WI38 (cell line): ENCODE measurements around the gene EME1.

Source experiments
- H3K4me3 ChIP-seq: 2 replicates; pipeline ENCODE4 v1.5.1; 2011; ENCODE audit warnings: low read depth, mild to moderate bottlenecking, control low read depth, low read length
- CTCF ChIP-seq: IDR thresholded peaks from 2 replicates; pipeline ENCODE4 v1.5.1; 2012; ENCODE audit warnings: low read depth, mild to moderate bottlenecking, control low read depth, low read length

Gene EME1

DNA sequence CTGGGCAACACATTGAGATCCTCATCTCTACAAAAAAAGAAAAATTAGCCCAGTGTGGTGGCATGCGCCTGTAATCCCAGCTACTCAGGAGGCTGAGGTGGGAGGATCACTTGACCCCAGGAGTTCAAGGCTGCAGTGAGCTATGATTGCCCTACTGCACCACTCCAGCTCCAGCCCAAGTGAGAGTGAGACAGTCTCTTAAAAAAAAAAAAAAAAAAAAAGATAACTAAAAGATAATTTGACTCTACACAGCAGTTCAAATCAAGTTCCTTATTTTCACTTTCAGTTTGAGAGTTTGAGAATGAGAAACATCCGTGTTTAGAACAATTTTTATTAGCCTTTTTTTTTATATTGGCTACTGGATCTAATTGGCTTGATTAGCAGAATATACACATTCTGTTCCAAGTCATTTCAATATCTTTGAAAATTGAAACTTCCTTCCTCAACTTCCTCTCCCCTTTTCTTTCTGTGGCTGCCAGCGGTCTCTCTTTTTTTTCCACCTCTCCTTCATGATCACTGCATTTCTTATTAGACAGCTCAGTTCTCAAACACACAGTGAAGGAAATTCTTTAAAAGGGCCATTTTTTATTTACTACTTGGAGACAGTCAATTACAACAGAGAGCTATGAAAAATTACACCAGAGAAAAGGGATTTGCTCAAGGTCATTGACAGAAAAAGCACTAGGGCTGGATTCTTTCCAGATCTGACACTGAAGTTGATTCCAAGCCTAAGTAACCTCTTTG is 48.5 kb downstream of the EME1 start:
- no peak overlapping the region for H3K4me3 ChIP-seq
- no peak for TF ChIP-seq CTCF

GRCh38 chr17:50422738-50423137 is 49.7 kb downstream of the EME1 start:
- no peak for TF ChIP-seq CTCF
- no peak overlapping the region for H3K4me3 ChIP-seq

- no peak for TF ChIP-seq CTCF
- H3K4me3 ChIP-seq = no peak overlapping the region
Measured at GRCh38 chr17:50423553-50424159, 50.6 kb downstream of the EME1 start.

- no peak for TF ChIP-seq CTCF
Measured at GRCh38 chr17:50424246-50424995, 51.4 kb downstream of the EME1 start.

DNA sequence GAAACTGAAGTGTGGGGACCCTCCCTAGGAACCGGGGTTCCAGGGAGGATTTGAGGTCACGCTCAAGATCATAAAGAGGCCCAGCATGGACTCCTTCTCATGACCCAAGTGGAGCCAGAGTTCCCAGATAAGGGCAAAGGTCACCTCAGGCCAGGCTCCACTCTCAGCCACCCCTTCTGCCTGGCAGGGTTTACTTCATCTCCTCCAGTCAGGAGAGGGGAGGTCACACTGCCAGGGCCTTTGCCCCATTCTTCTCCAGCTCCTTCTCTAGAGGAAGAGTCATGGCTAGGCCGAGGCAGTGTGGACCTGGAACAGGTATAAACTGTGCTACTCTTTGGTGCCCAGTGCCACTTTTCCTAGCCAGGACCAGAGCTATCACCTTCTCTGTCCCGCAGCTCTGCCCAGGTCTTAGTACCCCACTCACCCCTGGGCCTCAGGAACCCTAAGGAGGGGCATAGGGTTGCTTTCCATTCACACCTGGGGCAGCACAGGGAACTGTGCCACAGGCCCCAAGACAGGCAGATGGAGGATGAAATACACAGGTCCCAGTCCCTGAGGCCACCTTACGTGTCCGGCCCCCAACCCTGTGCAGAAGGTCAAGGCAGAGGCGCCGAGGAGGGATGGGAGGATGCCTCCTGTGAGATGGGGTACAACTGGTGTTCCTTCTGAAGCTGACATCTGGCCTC is 52.1 kb downstream of the EME1 start:
- peak overlapping the region; percentile 67 for H3K4me3 ChIP-seq
- no peak for TF ChIP-seq CTCF

More at GRCh38 chr17:50424246-50424995, 51.4 kb downstream of the EME1 start:
- no peak overlapping the region for H3K4me3 ChIP-seq

DNA sequence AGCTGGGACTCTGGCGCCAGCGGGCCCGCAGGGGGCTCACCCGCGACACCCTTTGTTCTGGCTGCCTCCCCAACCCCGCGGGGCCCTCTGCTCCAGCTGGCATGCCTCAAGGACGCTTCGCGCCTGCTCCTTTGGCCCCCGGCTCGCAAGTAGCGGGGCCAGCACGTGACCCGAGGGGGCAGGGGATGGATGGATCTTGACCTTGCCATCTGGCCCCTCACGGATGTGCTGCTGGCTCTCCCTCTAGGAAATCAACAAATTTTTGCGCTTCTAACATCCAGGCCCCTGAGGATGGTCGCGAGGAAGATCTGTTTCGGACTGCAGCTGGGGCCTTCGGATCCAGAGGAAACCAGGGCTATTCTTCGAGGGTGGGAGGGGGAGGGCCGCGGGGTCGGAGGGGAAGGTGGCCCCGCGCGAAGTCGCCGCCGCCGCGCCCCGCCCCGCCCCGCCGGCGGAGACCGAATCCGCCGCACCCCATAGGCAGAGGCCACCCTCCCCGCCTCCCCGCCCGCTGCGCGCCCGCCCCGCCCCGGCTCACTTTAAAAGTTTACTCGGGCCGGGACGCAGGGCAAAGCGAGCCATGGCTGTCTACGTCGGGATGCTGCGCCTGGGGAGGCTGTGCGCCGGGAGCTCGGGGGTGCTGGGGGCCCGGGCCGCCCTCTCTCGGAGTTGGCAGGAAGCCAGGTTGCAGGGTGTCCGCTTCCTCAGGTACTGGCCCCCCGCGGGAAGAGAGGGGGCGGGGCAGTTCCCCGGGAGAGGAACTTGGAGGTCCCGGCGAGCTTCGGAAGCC is 52.8 kb downstream of the EME1 start, which contains the start of gene ACSF2:
Gene ACSF2, plus strand, starts transcription at position 537 of the 790 bp plus-strand sequence. Its CDS starts 44 bp downstream, at position 581.
- no peak for TF ChIP-seq CTCF
- H3K4me3 ChIP-seq = peak within 1 kb of the TSS; percentile 67
